ENCODE data around the gene TGFB2.

The TGFB2 gene

GRCh38 chr1:218390618-218391017, 45.5 kb downstream of the TGFB2 start:
- TF ChIP-seq, protein P1, sequence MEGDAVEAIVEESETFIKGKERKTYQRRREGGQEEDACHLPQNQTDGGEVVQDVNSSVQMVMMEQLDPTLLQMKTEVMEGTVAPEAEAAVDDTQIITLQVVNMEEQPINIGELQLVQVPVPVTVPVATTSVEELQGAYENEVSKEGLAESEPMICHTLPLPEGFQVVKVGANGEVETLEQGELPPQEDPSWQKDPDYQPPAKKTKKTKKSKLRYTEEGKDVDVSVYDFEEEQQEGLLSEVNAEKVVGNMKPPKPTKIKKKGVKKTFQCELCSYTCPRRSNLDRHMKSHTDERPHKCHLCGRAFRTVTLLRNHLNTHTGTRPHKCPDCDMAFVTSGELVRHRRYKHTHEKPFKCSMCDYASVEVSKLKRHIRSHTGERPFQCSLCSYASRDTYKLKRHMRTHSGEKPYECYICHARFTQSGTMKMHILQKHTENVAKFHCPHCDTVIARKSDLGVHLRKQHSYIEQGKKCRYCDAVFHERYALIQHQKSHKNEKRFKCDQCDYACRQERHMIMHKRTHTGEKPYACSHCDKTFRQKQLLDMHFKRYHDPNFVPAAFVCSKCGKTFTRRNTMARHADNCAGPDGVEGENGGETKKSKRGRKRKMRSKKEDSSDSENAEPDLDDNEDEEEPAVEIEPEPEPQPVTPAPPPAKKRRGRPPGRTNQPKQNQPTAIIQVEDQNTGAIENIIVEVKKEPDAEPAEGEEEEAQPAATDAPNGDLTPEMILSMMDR (IDR thresholded peaks at IDR 0.05; ENCODE audit: control extremely low read depth, extremely low read depth, low read depth, missing control alignments), result no peak
- DNase-seq (ENCODE audit: extremely low spot score), result no peak
- ChIA-PET CTCF (interaction anchor here (1.2 kb wide), 1 partner anchor 15 kb away, joined by 3 read pairs; no protein-coding TSS in a partner anchor), POLR2A (no interaction called here)

DNA sequence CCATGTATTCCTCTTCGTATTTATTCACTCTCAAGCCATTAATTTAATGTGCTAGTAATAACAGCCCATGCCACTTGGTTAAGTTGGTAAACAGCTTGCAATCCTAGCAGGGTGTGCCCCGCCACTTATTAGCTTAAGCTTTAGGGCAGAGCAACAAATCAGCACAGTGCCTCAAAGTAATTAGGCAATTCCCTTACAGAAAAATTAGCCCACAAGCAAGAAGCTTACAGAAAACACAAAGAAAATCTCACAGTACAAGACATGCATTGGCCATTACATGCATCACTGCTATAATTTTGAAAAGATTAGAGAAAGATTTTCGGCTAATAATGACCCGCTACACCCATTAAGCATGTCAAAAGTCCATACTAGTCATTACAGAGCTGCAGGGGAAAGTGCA, 47.6 kb downstream of the TGFB2 start:
- TF ChIP-seq, protein P1 (IDR thresholded peaks at IDR 0.05; ENCODE audit: control extremely low read depth, extremely low read depth, low read depth, missing control alignments), result no peak
- DNase-seq (ENCODE audit: extremely low spot score), result no peak
- CTCF ChIA-PET, result interaction anchor here (1.0 kb wide), 1 partner anchor 26 kb away, joined by 4 read pairs; no protein-coding TSS in a partner anchor
- POLR2A ChIA-PET, result no interaction called here

DNA sequence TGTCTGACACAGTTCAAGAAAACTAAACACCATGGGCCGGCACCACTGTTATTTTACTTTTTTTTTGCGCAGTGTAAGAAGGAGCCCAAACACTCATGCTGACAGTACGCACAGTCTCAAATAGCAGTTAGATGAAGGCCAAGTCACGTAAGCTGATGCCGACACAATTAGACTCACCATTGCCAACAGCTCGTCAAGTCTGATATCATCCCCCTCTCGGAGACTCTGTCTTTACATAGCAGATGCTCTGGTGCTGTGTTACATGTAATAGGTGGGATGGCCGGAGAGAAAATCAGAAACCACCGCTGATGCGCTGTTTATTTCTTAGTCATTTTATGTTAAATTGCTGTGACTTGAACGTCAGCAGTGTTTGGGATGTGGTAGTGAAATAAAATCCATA, 49.3 kb downstream of the TGFB2 start:
- CTCF ChIA-PET, result interaction anchor here (1.2 kb wide), 1 partner anchor 21 kb away, joined by 3 read pairs; no protein-coding TSS in a partner anchor

GRCh38 chr1:218394989-218395388, 49.9 kb downstream of the TGFB2 start:
- TF ChIP-seq, protein P1 (IDR thresholded peaks at IDR 0.05; ENCODE audit: control extremely low read depth, extremely low read depth, low read depth, missing control alignments), result no peak
- POLR2A ChIA-PET, result no interaction called here
- no peak for DNase-seq (ENCODE audit: extremely low spot score)
- CTCF ChIA-PET, result interaction anchor here (1.0 to 1.8 kb wide), 3 partner anchors 9 to 22 kb away, joined by 3 to 6 read pairs (median 3); no protein-coding TSS in a partner anchor

More for the DNA sequence above, 49.3 kb downstream of the TGFB2 start:
- TF ChIP-seq, protein P1 (IDR thresholded peaks at IDR 0.05; ENCODE audit: control extremely low read depth, extremely low read depth, low read depth, missing control alignments), result no peak
- POLR2A ChIA-PET, result no interaction called here
- DNase-seq (ENCODE audit: extremely low spot score), result no peak

DNA sequence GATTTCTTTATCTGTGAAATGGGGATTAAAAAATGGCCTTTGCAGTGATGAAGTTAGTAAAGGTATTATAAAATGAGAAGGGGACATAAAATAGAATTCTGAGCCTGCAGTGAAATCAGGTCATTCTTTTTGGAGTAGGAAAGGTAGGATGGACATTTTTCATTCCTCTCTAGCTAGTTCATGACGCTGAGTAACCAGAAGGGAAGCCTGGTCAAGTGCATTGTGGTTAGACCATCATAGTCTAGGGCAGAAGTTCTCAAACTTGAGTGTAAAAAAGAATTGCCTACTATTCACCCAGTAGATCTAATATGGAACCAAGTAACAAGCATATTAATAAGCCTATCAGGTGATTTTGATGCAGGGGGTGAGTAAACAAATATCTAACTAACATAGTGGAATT, 50.8 kb downstream of the TGFB2 start:
- POLR2A ChIA-PET, result no interaction called here
- DNase-seq (ENCODE audit: extremely low spot score), result no peak
- TF ChIP-seq, protein P1 (IDR thresholded peaks at IDR 0.05; ENCODE audit: control extremely low read depth, extremely low read depth, low read depth, missing control alignments), result no peak
- CTCF ChIA-PET, result interaction anchor here (1.8 kb wide), 1 partner anchor 10 kb away, joined by 3 read pairs; no protein-coding TSS in a partner anchor

GRCh38 chr1:218397752-218398339, 52.7 kb downstream of the TGFB2 start:
- TF ChIP-seq, protein P1 (IDR thresholded peaks at IDR 0.05; ENCODE audit: control extremely low read depth, extremely low read depth, low read depth, missing control alignments), result no peak
- ChIA-PET CTCF (interaction anchor here (1.0 to 1.5 kb wide), 2 partner anchors 11 to 21 kb away, joined by 3 to 4 read pairs; no protein-coding TSS in a partner anchor), POLR2A (no interaction called here)
- DNase-seq (ENCODE audit: extremely low spot score), result no peak

Data from GM10248 (cell line).